Activated CD8-positive, alpha-beta memory T cell treated with anti-CD3 and anti-CD28 coated beads, Interleukin-2, amount 50 U/mL, for 24 hours (primary cell): ENCODE results near the gene PCDHGA3.
"Not testable (repeated sequence)": the region's sequence is repeated elsewhere in the genome, so short reads cannot be mapped to it uniquely, and the experiment has no call there.

Experiments
- DNase-seq: peaks from one replicate; pipeline ENCODE4 v3.0.0-alpha.2; 2020; ENCODE audit errors: extremely low read depth

PCDHGA3 gene

GRCh38 chr5:141382469-141383294 is 39.1 kb downstream of the PCDHGA3 start, which contains the start of gene PCDHGA7:
TSS of gene PCDHGA7 (plus strand) at chr5:141382742. CDS start at chr5:141382900, 158 bp downstream.
- no peak for DNase-seq

DNA sequence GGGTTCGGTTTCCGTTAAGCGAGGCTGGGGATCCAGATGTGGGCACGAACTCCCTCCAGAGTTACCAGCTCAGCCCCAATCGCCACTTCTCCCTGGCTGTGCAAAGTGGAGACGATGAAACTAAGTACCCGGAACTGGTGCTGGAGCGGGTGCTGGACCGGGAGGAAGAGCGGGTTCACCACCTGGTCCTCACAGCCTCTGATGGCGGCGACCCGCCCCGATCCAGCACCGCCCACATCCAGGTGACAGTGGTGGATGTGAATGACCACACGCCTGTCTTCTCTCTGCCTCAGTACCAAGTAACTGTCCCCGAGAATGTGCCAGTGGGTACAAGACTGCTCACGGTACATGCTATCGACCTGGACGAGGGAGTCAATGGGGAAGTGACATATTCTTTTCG is 39.7 kb downstream of the PCDHGA3 start:
- DNase-seq = no peak

DNA sequence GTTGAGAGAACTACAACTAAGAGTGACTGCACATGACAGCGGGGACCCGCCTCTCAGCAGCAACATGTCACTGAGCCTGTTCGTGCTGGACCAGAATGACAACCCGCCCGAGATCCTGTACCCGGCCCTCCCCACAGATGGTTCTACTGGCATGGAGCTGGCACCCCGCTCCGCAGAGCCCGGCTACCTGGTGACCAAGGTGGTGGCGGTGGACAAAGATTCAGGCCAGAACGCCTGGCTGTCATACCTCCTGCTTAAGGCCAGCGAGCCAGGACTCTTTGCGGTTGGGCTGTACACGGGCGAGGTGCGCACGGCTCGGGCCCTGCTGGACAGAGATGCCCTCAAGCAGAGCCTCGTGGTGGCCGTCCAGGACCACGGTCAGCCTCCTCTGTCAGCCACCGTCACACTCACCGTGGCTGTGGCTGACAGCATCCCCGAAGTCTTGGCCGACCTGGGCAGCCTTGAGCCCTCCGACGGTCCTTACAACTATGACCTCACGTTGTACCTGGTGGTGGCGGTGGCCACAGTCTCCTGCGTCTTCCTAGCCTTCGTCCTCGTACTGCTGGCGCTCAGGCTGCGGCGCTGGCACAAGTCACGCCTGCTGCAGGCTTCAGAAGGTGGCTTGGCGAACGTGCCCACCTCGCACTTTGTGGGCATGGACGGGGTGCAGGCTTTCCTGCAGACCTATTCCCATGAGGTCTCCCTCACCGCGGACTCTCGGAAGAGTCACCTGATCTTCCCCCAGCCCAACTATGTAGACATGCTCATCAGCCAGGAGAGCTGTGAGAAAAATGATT is 41.0 kb downstream of the PCDHGA3 start:
- no peak for DNase-seq

DNA sequence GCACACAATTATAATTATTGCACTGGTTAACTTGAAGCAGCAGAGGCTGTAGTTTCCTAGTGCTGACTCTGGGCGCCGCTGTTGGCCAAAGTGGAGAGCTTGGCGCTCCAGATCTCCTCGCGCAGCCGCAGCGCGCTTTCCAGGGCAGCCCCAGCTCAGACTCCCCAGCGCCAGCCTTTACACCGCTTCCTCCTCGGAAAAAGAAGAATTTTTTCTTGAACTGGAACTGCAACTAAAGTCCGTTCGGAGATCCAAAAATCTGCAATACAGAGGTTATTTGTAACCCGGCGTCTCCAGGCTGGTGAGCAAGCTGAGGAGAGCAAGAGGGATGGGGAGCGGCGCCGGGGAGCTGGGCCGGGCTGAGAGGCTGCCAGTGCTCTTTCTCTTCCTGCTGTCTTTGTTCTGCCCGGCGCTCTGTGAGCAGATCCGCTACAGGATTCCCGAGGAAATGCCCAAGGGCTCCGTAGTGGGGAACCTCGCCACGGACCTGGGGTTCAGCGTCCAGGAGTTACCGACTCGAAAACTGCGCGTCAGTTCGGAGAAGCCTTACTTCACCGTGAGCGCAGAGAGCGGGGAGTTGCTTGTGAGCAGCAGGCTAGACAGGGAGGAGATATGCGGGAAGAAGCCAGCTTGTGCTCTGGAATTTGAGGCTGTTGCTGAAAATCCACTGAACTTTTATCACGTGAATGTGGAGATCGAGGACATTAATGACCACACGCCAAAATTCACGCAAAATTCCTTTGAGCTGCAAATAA is 44.1 kb downstream of the PCDHGA3 start, which contains the start of gene PCDHGB4:
Gene PCDHGB4, plus strand, starts transcription at position 142 of the 755 bp plus-strand sequence. Its CDS starts 187 bp downstream, at position 329.
- not testable (repeated sequence) for DNase-seq

GRCh38 chr5:141388661-141389060 is 45.0 kb downstream of the PCDHGA3 start:
- DNase-seq = no peak

- no peak for DNase-seq
These were observed 45.8 kb downstream of the PCDHGA3 start for GRCh38 chr5:141389153-141390042.

- no peak for DNase-seq
These were observed 49.0 kb downstream of the PCDHGA3 start, which contains the start of gene PCDHGA8 for GRCh38 chr5:141392429-141393198. TSS of gene PCDHGA8 (plus strand) at chr5:141392633. CDS start at chr5:141392814, 181 bp downstream.

DNA sequence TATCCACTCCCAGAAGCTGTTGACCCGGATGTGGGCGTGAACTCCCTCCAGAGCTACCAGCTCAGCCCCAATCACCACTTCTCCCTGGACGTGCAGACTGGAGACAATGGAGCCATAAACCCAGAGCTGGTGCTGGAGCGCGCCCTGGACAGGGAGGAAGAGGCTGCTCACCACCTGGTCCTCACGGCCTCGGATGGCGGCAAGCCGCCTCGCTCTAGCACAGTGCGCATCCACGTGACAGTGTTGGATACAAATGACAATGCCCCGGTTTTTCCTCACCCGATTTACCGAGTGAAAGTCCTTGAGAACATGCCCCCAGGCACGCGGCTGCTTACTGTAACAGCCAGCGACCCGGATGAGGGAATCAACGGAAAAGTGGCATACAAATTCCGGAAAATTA is 49.6 kb downstream of the PCDHGA3 start:
- no peak for DNase-seq

- not testable (repeated sequence) for DNase-seq
These were observed 51.0 kb downstream of the PCDHGA3 start for GRCh38 chr5:141394401-141395187.
